Activated CD4-positive, alpha-beta memory T cell treated with anti-CD3 and anti-CD28 coated beads for 36 hours (primary cell): Measurements from ENCODE around the gene LAMA5. TPM values are rescaled to one million over a fixed set of nuclear protein-coding genes. Genes with fewer than 3 reads are reported as not detected.

ENCODE experiments used
- CTCF ChIA-PET: fragments of 350-600 bp; sonication (Branson Sonifier 250); formaldehyde crosslinking; loops from one replicate; lab custom pipeline; 2021; ENCODE audit warnings: antibody characterized with exemption, inconsistent platforms; lab: Charles Lee
- POLR2A ChIA-PET: fragments of 350-600 bp; sonication (Branson Sonifier 250); formaldehyde crosslinking; loops from one replicate; lab custom pipeline; 2021; ENCODE audit warnings: antibody characterized with exemption; lab: Charles Lee
- DNase-seq: peaks from one replicate; pipeline ENCODE4 v3.0.0-alpha.2; 2020
- H3K27ac Mint-ChIP-seq: one replicate; pipeline ENCODE4 v1.8.0; 2021; ENCODE audit warnings: mixed read lengths
- H3K27me3 Mint-ChIP-seq: one replicate; pipeline ENCODE4 v1.8.0; 2021; ENCODE audit warnings: mixed read lengths
- H3K36me3 Mint-ChIP-seq: one replicate; pipeline ENCODE4 v1.8.0; 2021; ENCODE audit warnings: mixed read lengths
- H3K4me1 Mint-ChIP-seq: one replicate; pipeline ENCODE4 v1.8.0; 2021; ENCODE audit warnings: low read depth, mixed read lengths
- H3K4me3 Mint-ChIP-seq: one replicate; pipeline ENCODE4 v1.8.0; 2021; ENCODE audit warnings: mild to moderate bottlenecking, mixed read lengths
- H3K9me3 Mint-ChIP-seq: one replicate; pipeline ENCODE4 v1.8.0; 2021; ENCODE audit warnings: mixed read lengths
- intact Hi-C: fragments of 100-400 bp; cut with micrococcal nuclease; formaldehyde crosslinking; loops from one replicate; pipeline ENCODE4 v1.15.1; 2023
- total RNA-seq, 2 experiments: library from RNA; stranded (reverse); gene quantifications; one replicate each; pipeline ENCODE4 v1.2.3, GENCODE V29; 2021

The LAMA5 gene
- total RNA-seq, 2 experiments from 2014 or later, result 0.78 to 1.1 TPM

- Mint-ChIP-seq H3K9me3 (no peaks in the 10 kb centered on the region), H3K36me3 (peaks cover 23% of the 10 kb centered on the region), H3K4me1 (peaks cover 22% of the 10 kb centered on the region), H3K27ac (no peak overlapping the region), H3K4me3 (no peak overlapping the region), H3K27me3 (no peaks in the 10 kb centered on the region)
- no peak for DNase-seq
- ChIA-PET CTCF (interaction anchor here (1.4 kb wide), 1 partner anchor 76 kb away, joined by 7 read pairs; no protein-coding TSS in a partner anchor), POLR2A (no interaction called here)
- intact Hi-C loops, result no loop called here
Measured at GRCh38 chr20:62306414-62307187, 60.5 kb downstream of the LAMA5 start.

- intact Hi-C loops, result no loop called here
- DNase-seq, result no peak
- H3K4me1 Mint-ChIP-seq, result peaks cover 27% of the 10 kb centered on the region
- no peak overlapping the region for H3K4me3 Mint-ChIP-seq
- peaks cover 23% of the 10 kb centered on the region for H3K36me3 Mint-ChIP-seq
- CTCF ChIA-PET, result interaction anchor here (0.7 to 1.4 kb wide), 2 partner anchors 77 to 333 kb away, joined by 3 to 7 read pairs; no protein-coding TSS in a partner anchor
- POLR2A ChIA-PET, result no interaction called here
- no peaks in the 10 kb centered on the region for H3K27me3 Mint-ChIP-seq
- no peaks in the 10 kb centered on the region for H3K9me3 Mint-ChIP-seq
- H3K27ac Mint-ChIP-seq, result no peak overlapping the region
Measured at GRCh38 chr20:62305765-62306413, 61.2 kb downstream of the LAMA5 start.

DNA sequence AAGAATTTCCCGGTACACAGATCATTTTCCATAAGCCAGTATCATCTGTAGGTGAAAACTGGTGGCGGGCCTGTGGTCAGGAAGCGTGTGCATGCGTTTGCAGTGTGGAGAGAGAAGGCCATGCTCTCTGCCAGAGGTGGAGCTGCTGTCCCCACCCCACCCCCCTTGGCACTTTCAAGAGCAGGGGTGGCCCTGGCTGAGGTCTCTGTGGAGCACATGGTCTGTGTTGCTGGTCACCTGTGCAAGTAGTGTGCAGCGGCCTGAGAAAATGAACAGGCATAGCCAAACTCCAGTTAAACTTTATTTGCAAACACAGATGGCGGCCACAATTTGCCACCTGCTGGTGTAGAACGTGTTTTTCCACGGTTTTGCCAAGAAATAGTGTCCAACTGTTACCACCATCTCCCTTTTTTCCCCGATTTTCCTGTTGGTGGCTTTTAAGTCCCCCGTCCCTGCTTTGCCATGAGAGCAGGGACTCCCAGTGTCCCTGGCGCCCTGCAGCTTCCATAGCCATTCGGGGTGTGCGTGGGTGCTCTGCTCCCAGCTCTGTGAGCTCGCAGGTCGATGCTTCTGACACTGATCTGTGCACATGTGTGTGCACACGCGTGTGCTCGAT lies 61.9 kb downstream of the LAMA5 start:
- CTCF ChIA-PET, result interaction anchor here (0.7 kb wide), 1 partner anchor 332 kb away, joined by 3 read pairs; no protein-coding TSS in a partner anchor
- POLR2A ChIA-PET, result no interaction called here

DNA sequence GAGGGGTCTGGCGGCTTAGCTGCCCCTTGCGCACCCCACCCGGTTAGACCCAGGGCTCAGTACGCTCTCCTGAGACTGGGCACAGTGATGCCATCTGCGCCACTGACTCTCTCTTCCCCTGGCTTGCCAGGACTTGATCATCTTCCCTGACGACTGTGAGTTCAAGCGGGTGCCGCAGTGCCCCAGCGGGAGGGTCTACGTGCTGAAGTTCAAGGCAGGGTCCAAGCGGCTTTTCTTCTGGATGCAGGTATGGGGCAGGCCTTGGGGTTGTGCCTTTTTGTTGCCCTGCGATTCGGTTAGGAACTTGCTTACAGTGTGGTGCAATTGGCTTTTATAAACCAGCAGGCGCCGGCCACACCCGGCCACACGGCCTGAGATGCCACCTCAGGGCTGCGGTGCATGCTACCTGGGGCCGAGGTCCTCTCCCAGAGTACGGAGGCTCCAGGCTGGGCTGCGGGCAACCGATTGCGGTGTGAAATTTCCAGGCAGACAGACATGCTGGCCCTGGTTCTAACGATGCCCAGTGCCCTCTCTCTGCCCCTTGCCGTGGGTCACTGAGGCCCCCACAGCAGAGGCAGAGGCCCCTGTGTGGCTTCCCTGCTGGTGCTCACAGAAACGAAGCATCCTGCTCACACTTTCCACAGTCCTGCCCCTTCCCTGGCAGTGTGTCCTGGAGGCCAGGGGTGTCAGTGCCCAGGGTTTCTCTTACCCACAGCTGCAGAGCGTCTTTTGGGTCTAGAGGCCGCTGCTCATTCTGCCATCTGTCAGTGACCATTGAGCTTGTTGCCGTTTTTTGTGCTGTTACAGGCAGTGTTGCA lies 62.6 kb downstream of the LAMA5 start:
- no peaks in the 10 kb centered on the region for H3K9me3 Mint-ChIP-seq
- no peak for DNase-seq
- POLR2A ChIA-PET, result no interaction called here
- intact Hi-C loops, result loop anchor here (5.0 kb wide), 2 partner anchors 237 to 313 kb away; partner anchors contain the start of gene TAF4
- peaks cover 23% of the 10 kb centered on the region for H3K36me3 Mint-ChIP-seq
- H3K27ac Mint-ChIP-seq, result peak overlapping the region; percentile 70
- H3K4me3 Mint-ChIP-seq, result peak overlapping the region; percentile 91
- no peaks in the 10 kb centered on the region for H3K27me3 Mint-ChIP-seq
- CTCF ChIA-PET, result no interaction called here
- peaks cover 29% of the 10 kb centered on the region for H3K4me1 Mint-ChIP-seq

More for the DNA sequence above, 61.9 kb downstream of the LAMA5 start:
- no peaks in the 10 kb centered on the region for H3K27me3 Mint-ChIP-seq
- H3K4me1 Mint-ChIP-seq, result peaks cover 27% of the 10 kb centered on the region
- no peaks in the 10 kb centered on the region for H3K9me3 Mint-ChIP-seq
- intact Hi-C loops, result no loop called here
- H3K27ac Mint-ChIP-seq, result no peak overlapping the region
- DNase-seq, result no peak
- peaks cover 23% of the 10 kb centered on the region for H3K36me3 Mint-ChIP-seq
- peak overlapping the region; percentile 91 for H3K4me3 Mint-ChIP-seq

GRCh38 chr20:62303340-62304226 lies 63.5 kb downstream of the LAMA5 start:
- Mint-ChIP-seq H3K27ac (peak overlapping the region; percentile 70), H3K27me3 (no peaks in the 10 kb centered on the region), H3K4me3 (peak overlapping the region; percentile 91), H3K9me3 (no peaks in the 10 kb centered on the region), H3K4me1 (peaks cover 29% of the 10 kb centered on the region), H3K36me3 (peaks cover 21% of the 10 kb centered on the region)
- POLR2A ChIA-PET, result interaction anchor here (2.3 kb wide), 1 partner anchor 83 kb away, joined by 12 read pairs; the partner anchor contains the start of gene RPS21
- CTCF ChIA-PET, result no interaction called here
- DNase-seq, result peak; percentile 37
- intact Hi-C loops, result loop anchor here (2.0 to 5.0 kb wide), 4 partner anchors 199 to 493 kb away; partner anchors contain the start of genes MRGBP and TAF4

GRCh38 chr20:62303062-62303339 lies 64.1 kb downstream of the LAMA5 start:
- no peak for DNase-seq
- H3K27me3 Mint-ChIP-seq, result no peaks in the 10 kb centered on the region

GRCh38 chr20:62302341-62303061 lies 64.6 kb downstream of the LAMA5 start, which contains the start of gene ADRM1:
Gene ADRM1 (plus strand): TSS chr20:62302997. CDS start chr20:62303569, 572 bp downstream.
- DNase-seq, result peak; percentile 97
- intact Hi-C loops, result loop anchor here (1.0 to 5.0 kb wide), 10 partner anchors 64 to 494 kb away; partner anchors contain the start of genes CABLES2, LSM14B, MRGBP and OSBPL2
- ChIA-PET POLR2A (interaction anchor here (2.3 kb wide), 1 partner anchor 84 kb away, joined by 12 read pairs; the partner anchor contains the start of gene RPS21), CTCF (interaction anchor here (0.6 to 3.2 kb wide), 6 partner anchors 12 to 314 kb away, joined by 3 to 22 read pairs (median 4); partner anchors contain the start of genes OSBPL2 and RPS21)
- H3K4me3 Mint-ChIP-seq, result peak within 1 kb of the TSS; percentile 91
- H3K9me3 Mint-ChIP-seq, result no peaks in the 10 kb centered on the region
- peaks cover 21% of the 10 kb centered on the region for H3K36me3 Mint-ChIP-seq
- peak within 1 kb of the TSS; percentile 97 for H3K27ac Mint-ChIP-seq
- H3K4me1 Mint-ChIP-seq, result peaks cover 29% of the 10 kb centered on the region
- H3K27me3 Mint-ChIP-seq, result no peaks in the 10 kb centered on the region

More at GRCh38 chr20:62303062-62303339, 64.1 kb downstream of the LAMA5 start:
- Mint-ChIP-seq H3K27ac (peak overlapping the region; percentile 97), H3K36me3 (peaks cover 21% of the 10 kb centered on the region), H3K4me3 (peak overlapping the region; percentile 91), H3K4me1 (peaks cover 29% of the 10 kb centered on the region), H3K9me3 (no peaks in the 10 kb centered on the region)
- CTCF ChIA-PET, result interaction anchor here (1.1 to 3.2 kb wide), 2 partner anchors 65 to 314 kb away, joined by 4 to 10 read pairs; partner anchors contain the start of gene OSBPL2
- intact Hi-C loops, result loop anchor here (2.0 to 5.0 kb wide), 4 partner anchors 200 to 494 kb away; partner anchors contain the start of genes MRGBP and TAF4
- POLR2A ChIA-PET, result interaction anchor here (2.3 kb wide), 1 partner anchor 84 kb away, joined by 12 read pairs; the partner anchor contains the start of gene RPS21

DNA sequence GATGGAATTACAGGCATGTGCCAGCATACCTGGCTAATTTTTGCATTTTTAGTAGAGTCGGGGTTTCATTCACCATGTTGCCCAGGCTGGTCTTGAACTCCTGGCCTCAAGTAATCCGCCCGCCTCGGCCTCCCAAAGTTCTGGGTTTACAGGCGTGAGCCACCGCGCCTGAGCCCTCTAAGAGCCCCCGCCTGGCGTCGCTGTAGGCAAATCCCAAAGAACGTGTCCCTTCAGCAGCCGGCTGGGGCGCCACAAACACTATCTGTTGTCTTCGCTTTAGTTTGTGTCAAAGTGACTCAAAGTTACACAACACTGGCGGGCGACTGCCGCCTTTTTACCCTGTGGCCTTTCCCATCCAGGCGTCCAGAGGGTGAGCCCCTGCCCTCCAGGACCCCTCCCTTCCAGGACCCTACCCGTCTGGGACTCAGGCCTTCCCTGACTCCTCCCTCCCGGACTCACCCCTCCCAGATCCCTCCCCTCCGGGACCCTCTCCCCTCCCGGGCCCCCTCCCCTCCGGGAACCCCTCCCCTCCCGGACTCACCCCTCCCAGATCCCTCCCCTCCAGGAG lies 65.3 kb downstream of the LAMA5 start:
- H3K4me3 Mint-ChIP-seq, result peak overlapping the region; percentile 87
- intact Hi-C loops, result loop anchor here (1.0 to 5.0 kb wide), 10 partner anchors 64 to 495 kb away; partner anchors contain the start of genes CABLES2, LSM14B, MRGBP and OSBPL2
- DNase-seq, result peak; percentile 95
- H3K36me3 Mint-ChIP-seq, result peaks cover 21% of the 10 kb centered on the region
- no peaks in the 10 kb centered on the region for H3K27me3 Mint-ChIP-seq
- no peaks in the 10 kb centered on the region for H3K9me3 Mint-ChIP-seq
- H3K4me1 Mint-ChIP-seq, result peaks cover 29% of the 10 kb centered on the region
- POLR2A ChIA-PET, result interaction anchor here (2.3 kb wide), 1 partner anchor 85 kb away, joined by 12 read pairs; the partner anchor contains the start of gene RPS21
- CTCF ChIA-PET, result interaction anchor here (0.6 to 3.2 kb wide), 8 partner anchors 11 to 315 kb away, joined by 3 to 22 read pairs (median 4); partner anchors contain the start of genes OSBPL2 and RPS21
- peak overlapping the region; percentile 97 for H3K27ac Mint-ChIP-seq

GRCh38 chr20:62301111-62301668 lies 65.9 kb downstream of the LAMA5 start:
- H3K27ac Mint-ChIP-seq, result no peak overlapping the region
- ChIA-PET CTCF (interaction anchor here (0.6 to 3.2 kb wide), 6 partner anchors 67 to 507 kb away, joined by 3 to 22 read pairs (median 4); no protein-coding TSS in a partner anchor), POLR2A (interaction anchor here (1.0 kb wide), 1 partner anchor 86 kb away, joined by 3 read pairs; the partner anchor contains the start of gene RPS21)
- intact Hi-C loops, result loop anchor here (5.0 kb wide), 2 partner anchors 234 to 316 kb away; partner anchors contain the start of gene TAF4
- H3K27me3 Mint-ChIP-seq, result no peaks in the 10 kb centered on the region
- H3K4me3 Mint-ChIP-seq, result peak overlapping the region; percentile 87
- DNase-seq, result no peak
- peaks cover 29% of the 10 kb centered on the region for H3K4me1 Mint-ChIP-seq
- H3K9me3 Mint-ChIP-seq, result no peaks in the 10 kb centered on the region
- peaks cover 20% of the 10 kb centered on the region for H3K36me3 Mint-ChIP-seq
